ENCODE results near the gene GNAQ.
A peak's percentile ranks its signal among the peaks of the same experiment; 100 is the strongest.
"Not testable (repeated sequence)": the region's sequence is repeated elsewhere in the genome, so short reads cannot be mapped to it uniquely, and the experiment has no call there.

Gene GNAQ

GRCh38 chr9:77710316-77710715 lies 321.3 kb downstream of the GNAQ start:
- no peak for DNase-seq (ENCODE audit: low read depth)

GRCh38 chr9:77708064-77708815 lies 323.4 kb downstream of the GNAQ start:
- DNase-seq (ENCODE audit: low read depth) = no peak
- TF ChIP-seq, protein P1, sequence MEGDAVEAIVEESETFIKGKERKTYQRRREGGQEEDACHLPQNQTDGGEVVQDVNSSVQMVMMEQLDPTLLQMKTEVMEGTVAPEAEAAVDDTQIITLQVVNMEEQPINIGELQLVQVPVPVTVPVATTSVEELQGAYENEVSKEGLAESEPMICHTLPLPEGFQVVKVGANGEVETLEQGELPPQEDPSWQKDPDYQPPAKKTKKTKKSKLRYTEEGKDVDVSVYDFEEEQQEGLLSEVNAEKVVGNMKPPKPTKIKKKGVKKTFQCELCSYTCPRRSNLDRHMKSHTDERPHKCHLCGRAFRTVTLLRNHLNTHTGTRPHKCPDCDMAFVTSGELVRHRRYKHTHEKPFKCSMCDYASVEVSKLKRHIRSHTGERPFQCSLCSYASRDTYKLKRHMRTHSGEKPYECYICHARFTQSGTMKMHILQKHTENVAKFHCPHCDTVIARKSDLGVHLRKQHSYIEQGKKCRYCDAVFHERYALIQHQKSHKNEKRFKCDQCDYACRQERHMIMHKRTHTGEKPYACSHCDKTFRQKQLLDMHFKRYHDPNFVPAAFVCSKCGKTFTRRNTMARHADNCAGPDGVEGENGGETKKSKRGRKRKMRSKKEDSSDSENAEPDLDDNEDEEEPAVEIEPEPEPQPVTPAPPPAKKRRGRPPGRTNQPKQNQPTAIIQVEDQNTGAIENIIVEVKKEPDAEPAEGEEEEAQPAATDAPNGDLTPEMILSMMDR (conservative IDR thresholded peaks at IDR 0.05; ENCODE audit: low read depth, low read length) = no peak
- H3K4me3 ChIP-seq (ENCODE audit: low read length) = no peak overlapping the region

More at GRCh38 chr9:77710316-77710715, 321.3 kb downstream of the GNAQ start:
- H3K4me3 ChIP-seq (ENCODE audit: low read length) = no peak overlapping the region
- TF ChIP-seq, protein P1 (conservative IDR thresholded peaks at IDR 0.05; ENCODE audit: low read depth, low read length) = no peak

- H3K4me3 ChIP-seq (ENCODE audit: low read length) = no peak overlapping the region
- TF ChIP-seq, protein P1 (conservative IDR thresholded peaks at IDR 0.05; ENCODE audit: low read depth, low read length) = no peak
- DNase-seq (ENCODE audit: low read depth) = peak; percentile 99
Observed at GRCh38 chr9:77707383-77708063, 324.1 kb downstream of the GNAQ start.

DNA sequence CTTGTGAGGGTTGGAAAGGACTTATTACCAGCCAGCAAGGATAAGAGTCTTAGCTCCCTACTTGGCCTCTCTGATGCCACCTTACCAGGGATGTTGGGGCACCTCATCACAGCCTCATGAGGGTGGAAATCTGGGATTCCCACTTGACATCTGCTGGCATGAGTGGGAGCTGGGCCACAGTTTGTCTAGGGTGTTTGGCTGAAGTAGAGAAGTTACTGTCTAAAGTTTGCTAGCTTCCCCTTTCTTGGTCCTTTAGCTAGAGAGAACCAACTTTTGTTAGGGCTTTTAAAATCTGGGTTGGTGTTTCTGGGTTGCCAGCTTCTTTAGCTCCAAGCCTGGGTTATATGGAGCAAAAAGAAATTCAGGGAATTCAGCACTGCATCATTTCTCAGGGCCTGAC lies 326.0 kb downstream of the GNAQ start:
- TF ChIP-seq, protein P1 (conservative IDR thresholded peaks at IDR 0.05; ENCODE audit: low read depth, low read length) = no peak
- no peak overlapping the region for H3K4me3 ChIP-seq (ENCODE audit: low read length)
- DNase-seq (ENCODE audit: low read depth) = no peak

GRCh38 chr9:77702521-77703390 lies 328.9 kb downstream of the GNAQ start:
- not testable (repeated sequence) for DNase-seq (ENCODE audit: low read depth)

GRCh38 chr9:77697238-77697984 lies 334.2 kb downstream of the GNAQ start:
- no peak overlapping the region for H3K4me3 ChIP-seq (ENCODE audit: low read length)
- TF ChIP-seq, protein P1 (conservative IDR thresholded peaks at IDR 0.05; ENCODE audit: low read depth, low read length) = no peak
- DNase-seq (ENCODE audit: low read depth) = no peak

More at GRCh38 chr9:77702521-77703390, 328.9 kb downstream of the GNAQ start:
- not testable (repeated sequence) for H3K4me3 ChIP-seq (ENCODE audit: low read length)

- H3K4me3 ChIP-seq (ENCODE audit: low read length); DNase-seq (ENCODE audit: low read depth): not testable (repeated sequence)
Observed at GRCh38 chr9:77690723-77691122, 340.9 kb downstream of the GNAQ start.

DNA sequence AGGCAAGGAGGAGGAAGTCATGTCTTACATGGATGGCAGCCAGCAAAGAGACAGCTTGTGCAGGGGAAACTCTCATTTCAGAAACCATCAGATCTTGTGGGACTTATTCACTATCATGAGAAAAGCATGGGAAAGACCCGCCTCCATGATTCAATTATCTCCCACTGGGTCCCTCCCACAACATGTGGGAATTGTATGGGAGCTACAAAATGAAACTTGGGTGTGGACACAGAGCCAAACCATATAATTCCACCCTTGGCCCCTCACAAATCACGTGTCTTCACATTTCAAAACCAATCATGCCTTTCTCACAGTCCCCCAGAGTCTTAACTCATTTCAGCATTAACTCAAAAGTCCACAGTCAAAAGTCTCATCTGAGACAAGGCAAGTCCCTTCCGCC lies 341.5 kb downstream of the GNAQ start:
- not testable (repeated sequence) for DNase-seq (ENCODE audit: low read depth); H3K4me3 ChIP-seq (ENCODE audit: low read length)

GRCh38 chr9:77687737-77688136 lies 343.9 kb downstream of the GNAQ start:
- not testable (repeated sequence) for DNase-seq (ENCODE audit: low read depth); H3K4me3 ChIP-seq (ENCODE audit: low read length)
